Activated CD8-positive, alpha-beta memory T cell treated with anti-CD3 and anti-CD28 coated beads for 36 hours (primary cell): Measurements from ENCODE around the gene XXYLT1. TPM values are rescaled to one million over a fixed set of nuclear protein-coding genes. Genes with fewer than 3 reads are reported as not detected.
"Not testable (repeated sequence)": the region's sequence is repeated elsewhere in the genome, so short reads cannot be mapped to it uniquely, and the experiment has no call there.

Source experiments
- CTCF ChIA-PET: fragments of 350-600 bp; sonication (Branson Sonifier 250); formaldehyde crosslinking; loops from one replicate; lab custom pipeline; 2021; ENCODE audit warnings: antibody characterized with exemption; lab: Charles Lee
- POLR2A ChIA-PET: fragments of 350-600 bp; sonication (Branson Sonifier 250); formaldehyde crosslinking; loops from one replicate; lab custom pipeline; 2021; ENCODE audit warnings: antibody characterized with exemption; lab: Charles Lee
- total RNA-seq, 2 experiments: library from RNA; stranded (reverse); gene quantifications; one replicate each; pipeline ENCODE4 v1.2.3, GENCODE V29; 2021

Gene XXYLT1
- total RNA-seq, 2 experiments from 2014 or later: 9.1 to 9.3 TPM

DNA sequence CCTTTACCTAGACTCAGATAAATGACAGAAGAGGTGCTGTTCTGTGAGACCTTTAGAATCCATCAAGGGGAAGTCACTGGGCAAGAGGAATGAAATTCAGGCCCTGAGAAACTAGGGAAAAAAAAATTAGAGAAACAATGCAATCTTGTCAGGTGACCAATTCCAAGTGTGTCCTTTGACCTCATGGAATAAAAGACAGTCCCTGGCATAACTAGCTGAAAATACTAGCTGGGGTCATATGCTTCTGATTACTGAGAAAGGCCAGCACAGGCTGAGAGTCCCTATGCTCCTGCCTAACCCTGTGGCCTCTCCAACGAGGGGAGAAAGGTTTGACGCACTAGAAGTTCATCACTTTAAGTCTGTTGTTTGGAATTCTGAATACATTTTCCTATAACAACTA is 167.3 kb downstream of the XXYLT1 start:
- CTCF ChIA-PET: no interaction called here
- POLR2A ChIA-PET: no interaction called here

- CTCF ChIA-PET: no interaction called here
These were observed 168.1 kb downstream of the XXYLT1 start for GRCh38 chr3:195102609-195103467.

GRCh38 chr3:195101927-195102608 is 168.9 kb downstream of the XXYLT1 start:
- ChIA-PET POLR2A (no interaction called here), CTCF (no interaction called here)

More at GRCh38 chr3:195102609-195103467, 168.1 kb downstream of the XXYLT1 start:
- POLR2A ChIA-PET: no interaction called here

DNA sequence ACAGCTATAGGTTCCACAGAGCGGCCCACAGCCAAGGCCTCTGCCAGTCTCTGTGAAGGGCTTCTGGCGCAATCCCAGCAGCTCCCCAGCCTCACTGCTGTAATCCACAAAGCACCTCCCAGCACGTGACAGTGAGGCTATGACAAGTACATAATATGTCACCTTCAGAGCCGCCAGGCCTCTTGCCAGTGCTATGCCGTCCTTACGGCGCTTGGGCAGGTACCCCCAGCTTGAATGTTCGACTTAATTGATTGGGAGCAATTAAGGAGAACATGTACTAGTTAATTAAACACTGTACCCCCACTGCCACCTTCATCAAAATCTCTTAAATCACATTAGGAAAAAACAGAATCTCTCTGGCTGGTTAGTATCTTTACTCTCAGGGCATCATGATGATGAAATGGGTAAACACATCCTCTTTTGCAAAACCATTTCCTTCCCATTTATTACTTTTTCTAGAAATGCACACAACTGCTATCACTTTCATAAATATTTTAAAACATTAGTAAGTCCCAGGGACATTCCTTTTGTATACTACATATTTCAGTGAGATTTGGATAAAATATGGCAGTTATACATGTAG is 169.9 kb downstream of the XXYLT1 start:
- POLR2A ChIA-PET: no interaction called here
- CTCF ChIA-PET: no interaction called here

DNA sequence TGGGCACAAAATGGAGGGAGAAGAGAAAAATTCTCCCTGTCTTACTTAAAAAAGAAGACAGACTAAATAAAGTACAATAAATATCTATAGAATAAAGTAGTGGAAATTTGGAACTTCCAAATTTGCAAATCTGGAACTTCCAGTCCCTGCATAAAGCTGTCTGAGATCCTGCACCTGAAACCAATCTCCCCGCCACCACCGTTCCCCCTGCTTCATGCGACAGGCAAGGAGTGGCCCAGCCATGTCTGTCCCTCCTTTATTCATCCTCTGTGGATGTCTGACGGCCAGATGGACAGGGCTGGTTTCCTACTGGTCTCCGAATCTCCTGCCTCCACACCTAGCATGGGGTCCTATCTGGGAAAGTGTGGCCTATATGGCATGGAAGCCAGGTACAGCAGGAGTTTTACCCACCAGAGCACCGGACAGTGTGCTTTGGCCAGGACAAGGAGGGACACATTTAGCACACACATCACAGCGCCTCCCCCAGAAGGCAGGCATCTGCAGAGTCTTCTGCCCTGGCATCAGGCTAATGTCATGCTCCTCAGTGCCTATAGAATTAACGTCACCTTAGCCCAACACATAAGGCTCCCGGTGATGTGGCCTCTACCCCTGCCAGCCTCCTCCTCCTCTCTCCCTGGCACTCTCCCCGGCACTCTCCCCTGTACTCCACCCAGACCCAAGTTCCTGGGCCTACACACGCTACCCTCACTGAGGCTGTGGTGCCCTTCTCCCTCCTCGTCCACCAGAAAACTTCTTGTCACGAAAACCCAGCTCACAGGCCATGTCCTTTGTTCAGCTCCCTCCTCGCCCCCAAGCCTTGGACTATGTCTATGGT is 170.8 kb downstream of the XXYLT1 start:
- ChIA-PET CTCF (no interaction called here), POLR2A (no interaction called here)

- CTCF ChIA-PET: interaction anchor here (0.6 kb wide), 2 partner anchors 463 to 476 kb away, joined by 3 to 4 read pairs; no protein-coding TSS in a partner anchor
- POLR2A ChIA-PET: no interaction called here
These were observed 172.0 kb downstream of the XXYLT1 start for GRCh38 chr3:195098741-195099525.

DNA sequence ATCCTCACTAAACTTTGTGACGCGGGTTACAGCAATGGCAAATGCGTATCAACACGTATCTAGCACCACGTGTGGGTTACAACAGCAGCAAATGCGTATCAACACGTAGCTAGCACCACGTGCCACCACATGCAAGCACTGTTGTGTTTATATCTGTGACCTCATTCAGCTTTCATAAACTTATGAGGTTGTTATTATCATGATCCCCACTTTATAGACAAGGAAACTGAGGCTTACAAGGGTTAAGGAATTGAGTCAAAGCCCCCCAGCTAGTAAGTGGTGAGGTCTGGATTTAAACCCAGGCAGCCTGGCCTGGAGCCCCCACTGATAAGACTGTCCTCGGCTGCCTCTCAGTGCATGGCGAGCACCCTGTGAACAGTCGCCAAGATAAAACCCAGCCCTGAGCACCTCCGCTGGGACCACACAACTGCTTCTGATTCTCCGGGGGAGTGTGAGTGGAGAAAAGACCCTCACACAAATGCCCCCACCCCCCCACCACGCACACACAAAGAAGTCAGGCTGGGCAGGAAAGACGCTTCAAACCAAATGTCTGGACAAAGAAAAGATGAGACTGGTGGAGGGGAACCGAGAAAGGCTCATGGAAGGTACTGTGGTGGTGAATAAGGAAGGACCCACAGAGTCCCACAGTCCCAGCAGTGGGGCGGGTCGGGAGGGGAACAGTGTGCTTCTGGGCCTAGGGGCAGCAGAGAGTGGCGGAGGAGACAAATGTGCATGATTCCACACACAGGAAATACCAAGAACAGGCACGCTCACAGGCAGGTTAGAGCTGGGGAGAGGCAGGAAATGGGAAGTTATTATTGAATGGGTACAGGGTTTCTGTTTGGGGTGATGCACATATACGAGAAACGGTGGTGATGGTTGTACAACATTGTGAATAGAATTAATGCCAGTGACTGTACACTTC is 173.4 kb downstream of the XXYLT1 start:
- CTCF ChIA-PET: no interaction called here
- POLR2A ChIA-PET: no interaction called here

- POLR2A ChIA-PET: no interaction called here
- CTCF ChIA-PET: interaction anchor here (1.5 kb wide), 1 partner anchor 10 kb away, joined by 5 read pairs; no protein-coding TSS in a partner anchor
These were observed 174.3 kb downstream of the XXYLT1 start for GRCh38 chr3:195096484-195097330.

DNA sequence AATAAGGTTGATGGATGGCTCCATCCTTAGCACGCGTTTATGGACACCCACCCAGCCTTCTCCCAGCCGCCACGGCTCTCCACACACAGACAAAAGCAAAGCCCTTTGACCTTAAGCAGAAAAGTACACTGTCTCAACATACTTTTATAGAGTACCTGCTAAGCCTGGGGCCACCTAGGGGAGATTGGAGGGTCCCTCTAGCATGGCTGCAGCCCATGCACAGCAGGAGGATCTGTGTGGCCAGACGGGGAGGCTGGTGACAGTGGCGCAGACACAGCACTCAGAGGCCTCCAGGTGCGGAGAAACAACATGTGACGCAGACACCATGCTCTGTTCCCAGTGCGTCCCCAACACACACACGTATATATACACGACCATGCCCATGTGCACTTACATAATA is 174.9 kb downstream of the XXYLT1 start:
- POLR2A ChIA-PET: no interaction called here
- CTCF ChIA-PET: interaction anchor here (1.5 kb wide), 1 partner anchor 11 kb away, joined by 5 read pairs; no protein-coding TSS in a partner anchor

DNA sequence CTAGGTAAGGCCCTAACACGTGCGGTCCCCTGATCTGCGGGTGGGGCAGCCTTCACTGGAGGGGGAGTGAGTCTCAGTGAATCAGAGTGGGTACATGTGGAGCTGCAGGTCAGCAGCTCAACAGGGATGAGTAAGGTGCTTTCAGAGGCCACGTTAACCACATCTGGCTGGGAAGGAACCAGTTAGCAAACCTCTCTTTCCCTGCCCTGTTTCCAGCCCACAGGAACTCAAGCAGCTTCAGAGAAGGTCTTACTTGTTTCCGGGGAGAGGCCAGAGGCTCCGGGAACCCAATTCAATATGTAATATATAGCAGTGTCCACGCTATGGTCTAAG is 175.3 kb downstream of the XXYLT1 start:
- POLR2A ChIA-PET: no interaction called here

DNA sequence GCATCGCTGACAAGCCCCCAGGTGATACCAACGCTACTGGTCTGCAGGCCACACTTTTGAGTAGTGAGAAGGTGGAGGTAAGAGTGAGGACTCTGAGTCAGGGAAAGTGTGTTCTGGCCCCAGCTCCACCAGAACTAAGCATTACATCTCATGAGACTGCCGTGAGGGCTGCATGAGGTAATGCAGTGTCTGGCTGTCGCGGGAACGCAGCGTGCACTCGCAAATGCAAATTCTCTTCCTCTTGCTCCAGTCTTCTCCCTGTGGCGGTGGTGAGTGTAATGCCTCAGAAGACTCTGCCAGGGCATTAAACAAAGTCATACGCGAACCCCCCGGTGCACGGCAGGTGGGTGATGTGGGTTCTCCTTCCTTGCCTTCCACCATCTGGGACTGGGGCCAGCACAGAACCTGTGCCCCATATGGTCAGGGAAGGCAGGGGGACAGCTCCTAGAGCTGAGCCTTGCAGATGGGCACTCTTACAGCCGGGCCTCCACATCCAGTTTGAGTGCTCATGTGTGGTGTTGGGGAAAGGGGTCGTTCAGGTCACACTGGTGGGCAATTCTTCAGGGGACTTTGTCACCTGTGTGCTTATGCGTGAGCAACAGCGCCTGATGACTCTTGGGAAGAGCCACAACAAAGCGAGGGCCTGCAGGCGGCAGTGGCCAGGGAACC is 175.8 kb downstream of the XXYLT1 start:
- ChIA-PET POLR2A (no interaction called here), CTCF (interaction anchor here (1.5 kb wide), 1 partner anchor 11 kb away, joined by 5 read pairs; no protein-coding TSS in a partner anchor)

More for the DNA sequence above, 175.3 kb downstream of the XXYLT1 start:
- CTCF ChIA-PET: interaction anchor here (1.5 kb wide), 1 partner anchor 11 kb away, joined by 5 read pairs; no protein-coding TSS in a partner anchor

DNA sequence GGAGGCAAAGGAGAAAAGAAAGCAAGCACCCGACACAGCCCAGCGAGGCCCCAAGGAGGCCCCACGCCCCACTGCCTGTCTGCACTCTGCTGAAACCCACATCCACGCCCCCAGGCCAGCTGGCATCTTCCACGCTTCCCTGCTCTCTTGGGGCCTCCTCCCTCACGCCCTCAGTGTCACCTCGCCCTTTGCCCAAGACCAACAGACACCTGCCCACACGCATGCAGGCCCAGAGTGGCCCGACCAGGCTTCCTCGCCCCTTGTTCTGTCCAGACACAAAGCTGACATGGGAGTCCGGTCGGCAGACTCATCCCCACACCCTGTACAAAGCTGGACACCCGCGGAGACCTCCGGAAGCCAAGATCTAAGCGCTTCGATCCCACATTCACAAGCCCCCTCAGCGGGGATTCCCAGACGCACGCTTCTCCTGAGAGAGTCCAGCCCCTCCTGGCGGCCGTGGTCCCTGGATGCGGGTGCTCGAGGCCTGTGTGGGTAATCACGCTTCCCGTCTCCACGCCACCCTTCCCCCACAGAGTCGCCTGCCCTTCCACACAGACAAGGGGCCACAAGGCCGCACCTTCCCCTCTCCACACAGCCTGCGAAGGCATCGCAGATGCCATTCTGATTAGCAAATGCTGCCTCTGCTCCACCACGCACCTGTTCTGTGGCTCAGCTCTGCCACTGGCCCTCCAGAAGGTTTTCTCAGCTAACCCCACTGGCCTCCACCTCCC is 176.6 kb downstream of the XXYLT1 start:
- POLR2A ChIA-PET: no interaction called here

DNA sequence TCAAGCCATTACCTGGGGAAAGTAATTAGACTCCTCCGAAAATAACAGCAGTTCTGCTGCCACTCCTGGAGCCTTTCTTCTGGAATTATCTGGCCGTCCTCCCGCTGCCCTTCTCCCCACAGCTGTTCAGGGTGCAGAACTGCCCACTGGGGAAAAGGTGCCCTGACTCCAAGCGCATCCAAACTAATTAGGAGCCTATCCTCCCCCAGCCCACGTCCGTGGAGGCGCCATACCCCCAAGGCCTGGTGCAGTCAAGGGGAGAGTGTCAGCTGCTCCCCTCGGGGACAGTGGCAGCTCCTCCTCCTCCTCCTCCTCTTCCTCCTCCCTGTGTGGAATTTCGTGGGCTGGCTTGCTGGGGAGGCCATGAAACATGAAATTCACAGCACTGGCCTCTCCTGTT is 177.2 kb downstream of the XXYLT1 start:
- CTCF ChIA-PET: no interaction called here
- POLR2A ChIA-PET: no interaction called here

More for the DNA sequence above, 176.6 kb downstream of the XXYLT1 start:
- CTCF ChIA-PET: no interaction called here

- CTCF ChIA-PET, POLR2A ChIA-PET: not testable (repeated sequence)
These were observed 182.9 kb downstream of the XXYLT1 start for GRCh38 chr3:195087840-195088601.

- ChIA-PET CTCF (no interaction called here), POLR2A (no interaction called here)
These were observed 183.6 kb downstream of the XXYLT1 start for GRCh38 chr3:195087328-195087727.
